Daoy (cell line): ENCODE data around the gene TMEM115. TPM values are rescaled to one million over a fixed set of nuclear protein-coding genes. Genes with fewer than 3 reads are reported as not detected.

Experiments
- DNase-seq: peaks from one replicate; pipeline ENCODE4 v3.0.0-alpha.2; 2015; ENCODE audit warnings: low read depth
- total RNA-seq: library from RNA; depleted of rRNA; stranded (reverse); fragments of >200 nt; shearing (Covaris generic); gene quantifications from 2 replicates; pipeline ENCODE4 v1.2.3, GENCODE V29; 2014

The TMEM115 gene
- total RNA-seq, 1 experiment from 2014 or later, result 33.9 TPM

DNA sequence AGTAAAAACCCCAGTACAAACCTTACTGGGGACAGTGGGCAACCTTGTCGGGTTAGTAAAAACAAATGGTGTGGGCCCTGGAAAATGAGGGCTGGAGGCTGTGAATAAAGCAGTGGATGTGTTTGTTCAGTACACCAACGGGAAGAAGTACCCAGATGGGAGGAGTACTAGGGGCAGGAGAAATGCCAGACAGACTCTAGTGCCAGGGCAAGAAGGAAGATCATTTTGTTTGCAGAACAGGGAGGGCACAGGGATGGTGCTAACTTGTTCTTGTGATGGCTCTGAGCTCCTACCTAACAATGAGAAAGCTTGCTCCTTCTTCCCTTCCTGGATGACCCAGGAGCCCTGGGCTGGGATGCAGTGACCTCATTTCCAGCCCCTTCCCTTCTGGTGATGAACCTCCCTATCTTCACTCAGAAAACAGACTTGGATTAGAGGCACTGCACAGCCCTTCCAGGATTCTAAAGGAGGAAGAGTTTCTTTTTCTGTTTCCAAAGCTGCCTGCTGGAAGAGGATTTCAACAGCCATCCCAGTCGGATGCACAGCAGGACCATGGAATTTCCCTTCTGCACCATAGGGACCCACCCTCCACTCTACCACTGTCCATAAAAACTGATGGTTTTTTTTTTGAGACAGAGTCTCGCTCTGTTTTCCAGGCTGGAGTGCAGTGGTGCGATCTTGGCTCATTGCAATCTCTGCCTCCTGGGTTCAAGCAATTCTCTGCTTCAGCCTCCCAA is 24.8 kb downstream of the TMEM115 start:
- DNase-seq, result no peak

DNA sequence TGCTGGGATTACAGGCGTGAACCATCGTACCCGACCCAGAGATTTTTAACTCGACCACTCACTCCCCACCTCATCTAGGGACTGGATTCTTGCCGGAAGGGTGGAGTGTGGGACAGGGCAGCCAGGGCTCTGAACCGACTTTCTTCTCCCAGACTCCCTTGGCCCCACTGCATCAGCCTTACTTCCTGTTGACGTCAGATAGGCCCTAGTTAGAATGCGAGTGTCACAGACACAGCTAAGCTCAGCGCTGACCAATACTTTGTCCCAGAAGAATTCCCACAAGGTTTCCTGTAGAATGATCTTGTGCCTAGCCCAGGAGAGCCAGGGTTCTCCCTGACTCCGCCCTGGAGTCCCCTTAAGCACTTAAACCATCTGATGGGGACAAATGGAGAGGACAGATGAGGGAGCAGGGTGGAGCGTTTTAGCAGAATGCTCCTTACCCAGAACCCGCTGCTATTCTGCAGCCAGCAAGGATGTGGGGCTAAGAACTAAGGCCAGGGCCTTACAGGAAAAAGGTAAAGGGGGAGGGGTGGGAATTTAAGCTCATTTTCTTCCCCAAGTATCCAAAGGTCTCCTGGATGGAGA is 25.5 kb downstream of the TMEM115 start:
- no peak for DNase-seq

DNA sequence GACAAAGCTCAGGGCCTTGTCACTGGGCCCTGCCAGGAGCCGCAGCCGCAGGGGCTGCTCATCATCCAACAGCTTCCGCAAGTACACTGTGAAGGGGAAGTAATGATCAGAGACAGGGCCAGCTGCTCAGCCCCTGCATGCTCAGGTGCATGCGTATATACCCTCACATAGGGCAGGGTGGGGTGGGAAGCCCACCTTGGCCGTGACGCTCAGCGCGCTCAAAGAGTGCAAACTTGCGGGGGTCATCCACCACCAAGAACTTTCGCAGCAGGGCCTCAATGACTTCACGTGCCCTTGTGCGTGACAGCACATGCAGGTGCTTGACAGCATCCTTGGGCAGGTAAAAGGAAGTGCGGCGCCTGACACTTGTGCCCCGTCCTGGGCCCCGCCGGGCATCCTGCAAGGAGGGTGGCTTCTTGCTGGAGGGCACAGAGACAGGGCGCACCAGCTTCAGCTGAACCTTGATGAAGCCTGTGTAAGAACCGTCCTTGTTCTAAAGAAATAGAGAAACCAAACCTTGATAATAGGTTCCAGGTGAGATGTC is 27.9 kb downstream of the TMEM115 start:
- DNase-seq, result no peak

DNA sequence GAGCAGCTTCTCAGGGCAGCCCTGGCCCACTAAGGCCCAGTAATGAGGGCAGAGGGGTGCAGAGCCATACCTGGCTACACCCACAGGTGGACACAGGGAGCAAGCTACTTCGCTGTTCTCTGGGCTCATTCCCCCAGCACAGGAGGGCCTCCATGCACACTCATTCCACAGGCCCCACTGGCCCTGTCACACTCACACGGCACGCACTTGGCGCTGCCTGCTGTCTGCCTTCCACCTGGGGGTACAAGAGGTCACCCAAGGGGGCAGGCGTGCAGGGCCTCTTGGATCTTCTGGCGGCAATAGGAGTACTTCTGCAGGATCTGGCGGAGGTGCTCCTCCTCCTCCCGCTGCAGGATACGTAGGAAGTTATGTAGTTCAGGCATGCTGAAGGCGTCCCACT is 29.0 kb downstream of the TMEM115 start:
- no peak for DNase-seq

DNA sequence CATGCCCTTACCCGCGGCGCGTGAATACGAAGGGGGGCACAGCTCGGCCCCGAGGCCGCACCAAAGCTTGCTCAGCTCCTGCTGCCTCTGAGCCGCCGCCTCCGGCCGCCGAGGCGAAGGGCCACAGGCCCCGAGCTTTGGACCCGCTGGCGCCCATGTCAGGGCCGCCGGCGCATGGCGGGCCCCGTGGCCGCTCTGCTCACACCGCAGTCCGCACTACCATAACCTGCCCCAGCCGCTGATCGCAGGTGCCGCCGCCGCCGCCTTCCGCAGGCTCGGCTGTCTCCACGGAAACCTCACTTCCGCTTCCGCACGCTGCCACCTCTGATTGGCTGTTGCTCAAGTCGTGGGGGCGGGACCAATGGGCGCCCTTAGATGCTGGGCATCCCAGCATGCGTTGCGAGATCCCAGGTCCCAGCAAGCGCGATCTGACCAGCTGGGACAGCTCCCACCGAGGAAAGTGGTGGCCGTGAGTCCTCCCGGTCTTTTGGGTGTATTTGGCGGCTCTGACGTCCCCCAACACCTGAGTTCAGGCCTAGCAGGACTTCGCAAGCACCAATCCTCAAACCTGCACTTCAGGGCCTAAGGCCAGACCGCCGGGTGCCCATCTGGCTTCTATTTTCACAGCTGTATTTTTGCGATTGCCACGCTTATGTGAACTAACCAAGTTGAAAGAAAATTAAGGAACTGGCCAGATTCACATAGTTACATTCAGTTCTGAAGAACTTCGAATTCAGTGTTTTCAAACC is 31.2 kb downstream of the TMEM115 start, which contains the start of gene TUSC2:
TUSC2 (minus strand) TSS at position 281 of the 749 bp plus-strand sequence; CDS start at position 157, 124 bp downstream.
- DNase-seq, result peak; percentile 96

DNA sequence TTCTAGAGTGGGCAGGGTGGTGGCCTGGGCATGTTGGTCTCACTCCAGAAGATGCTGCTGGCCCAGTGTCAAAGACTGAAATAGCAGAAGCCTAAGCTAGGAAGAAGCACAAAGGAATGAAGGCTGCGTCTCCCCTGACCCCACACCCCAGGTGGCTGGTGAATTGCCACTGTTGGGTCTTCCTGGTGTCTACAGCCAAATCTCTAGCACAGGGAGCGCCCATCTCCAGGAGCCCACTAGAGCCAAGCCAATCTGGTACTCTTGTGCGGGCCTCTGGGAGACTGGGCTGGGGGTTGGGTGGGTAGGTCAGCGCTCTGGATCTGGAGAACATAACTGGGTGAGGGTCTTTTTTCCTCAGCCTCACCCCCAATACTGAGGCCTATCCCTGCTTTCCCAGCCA is 32.2 kb downstream of the TMEM115 start:
- DNase-seq, result no peak

DNA sequence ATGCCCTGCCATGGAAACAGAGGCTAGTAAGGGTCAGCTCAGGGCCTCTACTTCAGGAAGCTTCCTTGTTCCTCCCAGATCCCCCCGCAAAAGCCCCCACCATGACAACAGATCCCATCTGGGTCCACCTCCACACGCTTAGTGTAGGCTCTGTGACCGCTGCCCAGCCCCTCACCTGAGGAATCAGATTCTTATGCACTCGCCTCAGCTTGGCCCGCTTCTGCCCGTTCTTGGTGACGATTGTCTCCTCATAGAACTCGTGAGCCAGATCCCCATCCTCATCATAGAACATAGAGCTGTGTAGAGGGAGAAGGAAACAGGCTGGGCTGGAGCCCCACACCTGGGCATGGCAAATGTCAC is 33.2 kb downstream of the TMEM115 start:
- DNase-seq, result no peak

DNA sequence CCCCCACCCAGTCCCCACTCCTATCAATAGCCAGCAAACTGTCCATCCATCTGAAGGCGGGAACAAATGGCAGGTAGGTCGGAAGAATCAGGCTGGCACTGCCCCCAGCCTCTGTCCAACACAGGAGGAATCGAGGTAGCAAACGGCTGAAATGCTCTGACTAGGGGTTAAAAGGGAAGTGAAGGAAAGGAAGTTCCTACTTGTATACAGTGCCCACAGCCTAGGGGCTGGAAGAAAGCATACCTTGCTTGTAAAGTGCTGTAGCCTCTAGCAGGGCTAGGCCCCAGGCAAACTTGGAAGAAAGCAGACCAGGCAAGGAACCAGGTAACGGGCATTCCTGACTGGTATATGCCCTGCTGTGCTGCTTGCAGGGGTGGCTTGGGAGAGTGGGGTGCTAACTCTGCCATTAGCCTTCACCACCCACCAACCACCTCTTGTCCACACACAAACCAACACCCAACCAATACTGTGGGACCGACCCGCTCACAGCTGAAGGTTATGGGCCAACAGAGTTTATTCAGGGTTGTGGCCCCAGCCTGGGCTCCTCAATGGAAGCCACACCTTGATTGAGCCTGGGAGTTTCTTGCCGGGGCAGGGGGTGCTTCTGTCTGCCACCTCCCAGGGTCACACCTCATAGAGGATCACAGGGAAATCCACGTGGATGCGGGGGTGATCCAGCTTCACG is 33.7 kb downstream of the TMEM115 start:
- no peak for DNase-seq

DNA sequence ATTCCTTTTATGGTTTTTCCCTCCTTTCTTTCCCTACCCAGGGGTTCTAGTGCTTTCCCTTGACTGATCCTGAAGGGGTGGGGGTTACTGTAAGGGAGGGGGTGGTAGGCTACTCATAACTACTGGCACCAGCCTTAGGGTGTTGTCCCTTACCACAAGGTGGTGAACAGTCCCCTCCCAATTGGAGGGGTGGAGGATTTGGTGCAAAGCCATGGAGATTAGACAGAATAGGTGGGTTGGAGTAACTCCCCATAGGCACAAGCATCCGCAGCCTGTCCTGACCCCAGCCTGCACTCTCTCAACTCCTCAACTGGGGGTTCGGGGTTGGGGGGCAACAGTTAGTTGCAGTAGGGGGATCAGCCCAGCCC is 34.2 kb downstream of the TMEM115 start:
- DNase-seq, result no peak

DNA sequence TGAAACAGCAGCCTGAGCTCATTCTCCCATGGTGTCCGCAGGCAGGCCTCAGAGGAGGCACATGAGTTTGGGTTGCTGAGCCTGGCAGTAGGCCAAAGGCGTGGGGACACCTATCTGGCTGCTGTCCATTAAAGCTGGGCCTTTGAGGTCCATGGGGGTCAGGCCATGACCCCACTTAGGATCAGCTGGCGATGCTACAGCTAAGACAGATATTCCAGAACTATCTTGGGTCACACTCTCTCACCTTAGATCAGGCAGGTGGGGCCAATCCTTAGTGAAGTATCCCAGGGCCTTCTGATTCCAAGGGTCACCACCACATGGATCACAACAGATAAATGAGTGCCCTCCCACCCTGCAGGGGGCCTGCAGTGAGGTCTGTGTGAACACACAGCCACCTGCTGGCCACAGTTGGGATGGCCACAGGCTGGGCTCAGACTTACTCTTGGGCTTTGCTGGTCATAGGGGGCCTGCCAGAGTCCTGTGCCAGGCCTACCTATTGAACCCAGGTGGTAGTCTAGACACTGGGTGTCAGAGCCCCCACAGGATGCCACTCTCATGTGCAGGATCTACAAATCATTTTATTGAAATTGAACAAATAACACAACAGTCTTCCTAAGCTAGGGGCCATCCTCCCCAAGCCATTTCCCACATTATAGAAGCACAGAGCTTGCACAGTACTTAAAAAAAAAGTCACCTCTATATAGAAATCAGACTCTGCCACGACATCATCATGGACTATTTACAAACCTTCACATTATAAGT is 34.8 kb downstream of the TMEM115 start:
- peak; percentile 69 for DNase-seq

DNA sequence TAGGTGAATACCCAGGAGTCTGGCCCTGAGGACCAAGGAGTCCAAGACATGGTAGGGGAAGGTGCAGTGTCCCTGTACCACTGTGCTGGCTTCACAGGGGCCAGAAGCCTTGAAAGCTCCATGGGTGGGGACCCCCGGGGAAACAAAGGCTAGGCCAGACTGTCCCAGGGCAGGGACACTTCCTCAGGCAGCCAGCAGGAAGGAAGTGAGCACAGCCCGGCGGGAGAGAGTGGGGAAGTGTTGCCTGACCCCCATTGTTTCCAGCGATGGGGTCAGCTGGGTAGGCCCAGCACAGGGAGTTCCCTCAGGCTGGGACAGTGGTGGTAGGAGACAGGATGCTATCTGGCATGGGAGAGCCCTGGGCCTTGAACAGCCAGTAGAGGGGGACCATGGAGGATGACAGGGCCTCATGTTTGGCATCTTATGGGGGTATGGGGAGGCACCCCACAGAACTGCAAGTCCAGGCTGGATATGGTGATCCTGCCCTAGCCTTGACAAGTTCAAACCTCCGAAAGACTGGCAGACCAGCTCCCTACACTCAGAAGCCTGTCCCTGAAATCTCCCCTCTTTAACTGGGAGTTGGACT is 35.6 kb downstream of the TMEM115 start:
- DNase-seq, result no peak

DNA sequence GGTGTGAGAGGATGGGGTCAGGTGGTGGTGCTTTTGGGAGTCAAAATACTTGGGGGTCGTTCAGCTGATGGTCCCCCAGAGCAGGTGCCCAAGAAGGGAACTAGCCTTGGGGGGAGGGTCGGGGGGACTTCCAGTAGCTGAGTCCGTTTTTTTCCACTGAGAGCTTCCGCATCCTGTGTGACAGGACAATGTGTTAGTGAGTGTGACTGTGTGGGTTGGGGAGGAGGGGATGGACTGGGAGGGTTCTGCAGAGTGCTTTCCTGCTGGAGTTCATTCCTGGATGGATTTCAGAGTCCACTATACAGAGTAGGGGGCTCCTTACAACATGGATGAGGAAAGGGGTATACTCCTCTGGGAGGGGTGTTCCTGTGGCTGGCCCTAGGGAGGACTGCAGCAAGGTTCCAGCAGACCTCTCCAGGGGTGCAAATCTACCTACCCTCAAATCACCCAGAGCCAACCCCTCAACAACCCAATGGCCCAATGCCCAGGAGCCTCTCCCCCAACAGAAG is 36.2 kb downstream of the TMEM115 start:
- DNase-seq, result no peak

DNA sequence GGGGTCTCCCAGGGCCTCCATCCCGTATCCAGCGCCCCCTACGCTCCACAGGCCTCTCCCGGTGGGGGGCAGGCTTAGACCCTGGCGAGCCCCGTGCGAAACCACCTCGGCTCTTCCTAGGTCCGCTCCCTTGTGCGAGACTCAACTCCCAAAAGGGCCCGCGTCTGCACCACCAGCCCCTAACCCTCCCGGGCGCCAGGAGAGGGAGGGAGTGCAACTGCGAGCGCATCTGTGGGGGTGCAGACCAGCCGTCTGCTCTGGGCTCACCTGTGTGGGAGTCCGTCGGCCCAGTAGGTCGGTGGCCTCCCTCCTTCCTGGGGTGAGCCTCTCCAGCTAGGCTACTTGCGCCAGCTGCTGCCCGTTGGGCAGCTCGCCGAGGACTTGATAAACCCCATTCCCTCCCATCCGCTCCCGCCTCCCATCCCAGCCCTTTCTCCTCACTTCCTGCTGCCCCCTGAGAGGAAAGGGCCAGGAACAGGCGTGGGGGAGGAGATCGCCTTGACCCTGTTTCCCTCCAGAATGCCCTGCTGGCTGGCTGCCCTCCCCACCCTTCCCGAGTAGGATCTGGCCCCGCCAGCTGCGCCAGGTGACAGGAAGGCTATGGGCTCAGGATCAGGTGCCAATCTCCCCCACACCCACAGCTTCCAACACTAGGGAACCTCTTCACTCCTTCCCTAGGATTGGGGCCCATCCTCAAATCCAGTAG is 36.8 kb downstream of the TMEM115 start, which contains the start of gene HYAL2:
HYAL2 (minus strand) TSS at position 360 of the 706 bp plus-strand sequence. CDS start 2,256 bp downstream, outside the sequence.
- no peak for DNase-seq

DNA sequence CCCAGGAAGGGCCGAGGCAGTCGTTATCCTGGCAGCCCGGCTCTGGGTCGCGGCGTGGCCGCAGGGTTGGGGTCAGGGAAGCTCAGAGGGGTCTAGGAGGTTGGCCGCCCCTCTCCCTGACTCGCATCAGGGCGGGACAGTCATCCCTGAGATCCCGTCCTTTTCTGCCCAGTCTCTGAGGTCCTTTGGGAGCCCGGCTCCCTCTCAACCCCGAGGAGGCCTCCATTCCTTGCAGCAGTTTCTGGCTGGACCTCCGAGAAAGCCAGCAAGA is 37.3 kb downstream of the TMEM115 start:
- DNase-seq, result no peak

DNA sequence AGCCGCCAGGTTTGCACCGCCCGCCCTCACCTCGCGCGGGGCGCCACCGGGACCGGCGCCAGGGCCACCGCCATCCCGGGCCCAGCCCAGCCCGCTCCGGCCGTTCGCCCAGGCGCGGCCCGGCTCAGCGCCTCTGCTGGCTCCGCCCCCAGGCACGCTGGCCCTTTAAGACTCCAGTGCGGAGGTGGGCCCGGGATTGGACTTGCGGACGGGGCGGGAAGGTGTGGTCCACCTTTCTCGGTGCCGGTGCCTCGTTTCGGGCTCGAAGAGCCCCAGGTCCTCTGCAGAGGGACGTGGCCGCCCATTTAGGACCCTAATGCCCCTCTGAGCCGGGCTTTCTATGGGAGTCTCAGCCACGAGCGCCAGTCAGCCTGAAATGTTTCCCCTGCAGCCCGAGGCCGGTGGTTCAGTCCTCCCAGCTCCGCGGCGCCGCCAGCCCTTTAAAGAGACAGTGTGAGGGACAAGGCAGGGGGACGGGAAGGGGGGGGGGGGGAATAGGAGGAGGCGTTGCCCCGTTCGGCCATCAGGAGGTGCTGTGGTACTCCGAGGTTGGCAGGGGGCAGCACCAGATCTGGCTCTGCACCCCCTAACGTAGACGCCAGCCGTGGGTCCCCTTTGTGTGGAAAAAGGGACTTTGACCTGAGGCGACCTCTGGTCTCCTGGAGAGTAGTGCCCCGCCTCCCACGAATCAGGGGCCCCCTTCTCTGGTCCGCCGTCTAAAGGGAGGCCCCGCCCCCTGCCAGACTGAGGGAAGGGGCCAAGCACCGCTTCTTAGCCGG is 37.8 kb downstream of the TMEM115 start:
- peak; percentile 88 for DNase-seq

DNA sequence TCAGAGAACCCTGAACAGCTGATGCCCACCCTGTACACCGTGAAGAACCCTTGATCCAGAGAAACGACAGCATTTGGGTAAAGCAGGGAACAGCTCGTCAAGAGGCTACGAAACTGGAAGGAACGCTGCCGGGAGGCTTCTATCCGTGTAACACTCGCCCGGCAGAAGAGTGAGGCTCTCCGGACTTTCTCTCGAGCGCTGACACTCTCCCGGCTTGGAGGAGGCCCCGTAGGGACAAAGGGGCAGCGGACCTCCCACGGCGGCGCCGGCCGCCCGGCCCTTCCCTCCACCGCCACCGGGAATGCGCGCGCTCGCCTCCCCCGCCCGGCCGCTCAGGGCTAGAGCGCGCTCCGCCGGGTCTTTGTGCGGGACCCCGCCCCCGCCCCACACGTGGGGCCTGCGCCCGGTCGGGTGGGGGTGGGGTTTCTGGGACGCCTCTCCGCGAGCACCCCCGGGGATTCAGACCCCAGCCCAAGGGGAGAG is 38.4 kb downstream of the TMEM115 start:
- DNase-seq, result peak; percentile 71

DNA sequence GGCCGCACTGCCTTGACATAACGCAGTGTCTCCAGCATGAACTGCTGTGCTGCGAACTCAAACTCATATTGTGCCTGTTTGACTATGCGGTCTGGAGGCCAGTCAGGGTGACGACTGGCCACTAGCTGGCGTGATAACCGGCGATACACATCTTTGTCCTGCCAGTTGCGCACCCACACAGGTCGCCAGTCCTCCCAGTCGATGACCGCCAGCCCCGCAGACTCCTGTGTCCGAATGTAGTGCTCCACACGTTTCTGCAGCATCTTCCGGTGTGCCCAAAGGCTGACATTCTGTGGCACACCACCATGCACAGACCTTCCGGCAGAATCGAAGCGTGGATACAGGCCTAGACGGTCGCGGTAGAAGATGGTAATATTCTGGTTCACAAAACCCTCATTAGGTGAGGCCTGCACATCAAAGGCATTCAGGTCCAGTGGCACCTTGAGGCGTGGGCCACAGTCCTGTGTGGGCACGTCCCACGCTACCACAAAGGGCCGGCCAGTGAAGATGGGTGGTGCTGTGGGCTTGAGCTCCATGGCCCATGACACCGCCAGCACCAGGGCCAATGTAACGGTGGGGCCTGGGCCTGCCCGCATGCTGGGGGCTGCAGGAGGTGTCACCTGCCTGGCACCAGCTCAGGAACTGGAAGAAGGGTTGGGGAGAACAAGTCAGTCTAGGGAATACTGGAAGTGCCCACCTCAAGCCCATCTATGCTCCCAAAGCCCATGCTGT is 39.3 kb downstream of the TMEM115 start:
- no peak for DNase-seq

DNA sequence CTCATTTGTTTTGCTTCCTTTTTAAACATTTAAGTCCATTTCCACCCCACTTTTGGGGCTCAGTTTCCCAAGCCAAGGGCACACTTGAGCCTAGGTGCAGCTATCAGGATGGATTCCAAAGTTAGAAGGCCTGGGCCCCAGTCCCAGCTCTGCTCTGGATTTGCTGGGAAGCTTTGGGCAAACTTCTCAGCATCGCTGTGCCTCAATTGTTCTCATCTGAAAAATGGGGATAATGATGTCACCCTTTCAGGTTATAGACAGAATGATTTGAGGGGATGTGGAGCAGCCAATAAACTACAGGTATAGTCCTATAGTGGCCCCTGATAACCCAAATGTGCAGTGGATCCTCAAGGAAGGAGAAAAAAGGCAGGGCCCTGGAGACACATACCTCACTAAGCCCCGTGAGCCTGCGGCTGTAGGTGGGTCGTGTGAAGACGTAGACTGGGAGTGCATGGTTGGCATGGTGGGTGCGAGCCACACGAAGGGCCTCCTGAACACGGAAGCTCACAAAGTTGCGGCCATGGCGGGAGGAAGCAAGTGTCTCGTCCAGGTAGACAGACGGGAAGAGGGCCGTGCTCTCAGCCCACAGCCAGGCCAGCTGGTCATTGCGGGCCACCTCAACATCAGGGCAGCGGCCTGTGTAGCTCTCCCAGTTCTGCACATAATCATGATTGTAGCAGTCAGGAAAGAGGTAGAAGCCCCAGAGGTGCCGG is 40.0 kb downstream of the TMEM115 start:
- no peak for DNase-seq
